OCI-LY1 (cell line): Measurements from ENCODE around the gene BPTF.
"Not testable (repeated sequence)": the region's sequence is repeated elsewhere in the genome, so short reads cannot be mapped to it uniquely, and the experiment has no call there.

ENCODE experiments used
- H2AFZ ChIP-seq: fragments of 200-600 bp; sonication (generic), shearing (Covaris generic); 2 replicates; pipeline ENCODE4 v1.6.0; 2014; ENCODE audit warnings: antibody characterized with exemption, mild to moderate bottlenecking, low read length
- H3F3A ChIP-seq: fragments of 200-600 bp; sonication (generic), shearing (Covaris generic); 2 replicates; pipeline ENCODE4 v1.6.0; 2014; ENCODE audit warnings: mild to moderate bottlenecking, antibody characterized with exemption, low read length, moderate library complexity; ENCODE audit not compliant: insufficient read depth
- H3K27ac ChIP-seq: fragments of 200-600 bp; sonication (generic); 2 replicates; pipeline ENCODE4 v1.5.1; 2014; ENCODE audit warnings: low read length, mixed run types, mild to moderate bottlenecking, low read depth; ENCODE audit not compliant: poor library complexity, severe bottlenecking
- H3K27me3 ChIP-seq: fragments of 200-600 bp; sonication (generic); 2 replicates; pipeline ENCODE4 v1.6.0; 2014; ENCODE audit warnings: antibody characterized with exemption, mild to moderate bottlenecking, low read length, moderate library complexity; ENCODE audit not compliant: insufficient read depth
- H3K36me3 ChIP-seq: fragments of 200-600 bp; sonication (generic); 2 replicates; pipeline ENCODE4 v1.6.1; 2014; ENCODE audit warnings: mild to moderate bottlenecking, antibody characterized with exemption, low read length, moderate library complexity, mixed read lengths; ENCODE audit not compliant: insufficient read depth
- H3K4me1 ChIP-seq: fragments of 200-600 bp; sonication (generic); 2 replicates; pipeline ENCODE4 v1.5.1; 2014; ENCODE audit warnings: mild to moderate bottlenecking, low read length, moderate library complexity; ENCODE audit not compliant: insufficient read depth, severe bottlenecking
- H3K4me2 ChIP-seq: fragments of 200-600 bp; sonication (generic), shearing (Covaris generic); 2 replicates; pipeline ENCODE4 v1.6.1; 2014; ENCODE audit warnings: low read length
- H3K4me3 ChIP-seq: fragments of 200-600 bp; sonication (generic); 2 replicates; pipeline ENCODE4 v1.5.1; 2014; ENCODE audit warnings: low read length, low read depth, mild to moderate bottlenecking, mixed read lengths; ENCODE audit not compliant: poor library complexity, severe bottlenecking
- H3K79me2 ChIP-seq: fragments of 200-600 bp; shearing (Covaris generic); 2 replicates; pipeline ENCODE4 v1.6.1; 2016; ENCODE audit warnings: mixed run types, low read length, mixed read lengths; ENCODE audit not compliant: insufficient read depth
- H3K9ac ChIP-seq: fragments of 200-600 bp; sonication (generic), shearing (Covaris generic); 2 replicates; pipeline ENCODE4 v1.6.1; 2014; ENCODE audit warnings: mild to moderate bottlenecking, low read length, mixed read lengths
- H3K9me2 ChIP-seq: fragments of 200-600 bp; sonication (generic), shearing (Covaris generic); 2 replicates; pipeline ENCODE4 v1.6.1; 2014; ENCODE audit warnings: low read depth, mild to moderate bottlenecking, low read length, mixed read lengths
- H3K9me3 ChIP-seq: fragments of 200-600 bp; shearing (Covaris generic); 2 replicates; pipeline ENCODE4 v1.6.1; 2014; ENCODE audit warnings: low read length, mixed read lengths
- H4K20me1 ChIP-seq: fragments of 200-600 bp; sonication (generic), shearing (Covaris generic); 2 replicates; pipeline ENCODE4 v1.6.0; 2016; ENCODE audit warnings: mild to moderate bottlenecking, low read length; ENCODE audit not compliant: insufficient read depth
- CTCF ChIP-seq: fragments of 200-600 bp; sonication (generic), shearing (Covaris generic); IDR thresholded peaks from 2 replicates; pipeline ENCODE4 v1.5.1; 2017; ENCODE audit warnings: mild to moderate bottlenecking, antibody characterized with exemption, low read length, moderate library complexity, mixed read lengths
- EZH2 ChIP-seq: fragments of 200-600 bp; sonication (generic), shearing (Covaris generic); IDR thresholded peaks from 2 replicates; pipeline ENCODE4 v1.8.0; 2017; ENCODE audit warnings: borderline replicate concordance, mixed run types, mild to moderate bottlenecking, antibody characterized with exemption, low read length, moderate library complexity, mixed read lengths

The BPTF gene

GRCh38 chr17:67974598-67975066 lies 149.3 kb downstream of the BPTF start:
- no peak overlapping the region for H3K27ac ChIP-seq
- no peaks in the 10 kb centered on the region for H3K27me3 ChIP-seq
- H3K4me1 ChIP-seq: no peaks in the 10 kb centered on the region
- H3K36me3 ChIP-seq: peaks cover 48% of the 10 kb centered on the region
- no peak overlapping the region for H3K4me3 ChIP-seq
- no peaks in the 10 kb centered on the region for H3K79me2 ChIP-seq
- H3K9me3 ChIP-seq: no peaks in the 10 kb centered on the region
- no peak overlapping the region for H3K9ac ChIP-seq
- H4K20me1 ChIP-seq: no peaks in the 10 kb centered on the region
- TF ChIP-seq EZH2 (no peak), CTCF (no peak)
- no peaks in the 10 kb centered on the region for H3F3A ChIP-seq
- no peak overlapping the region for H2AFZ ChIP-seq
- H3K4me2 ChIP-seq: no peak overlapping the region
- no peaks in the 10 kb centered on the region for H3K9me2 ChIP-seq

- H3K4me3 ChIP-seq, H3K9me2 ChIP-seq, H3F3A ChIP-seq, H3K79me2 ChIP-seq, H3K27me3 ChIP-seq, H2AFZ ChIP-seq, H3K9me3 ChIP-seq, H4K20me1 ChIP-seq, H3K27ac ChIP-seq, H3K9ac ChIP-seq, H3K4me2 ChIP-seq, H3K4me1 ChIP-seq: not testable (repeated sequence)
- H3K36me3 ChIP-seq: peaks cover 57% of the 10 kb centered on the region
Measured at GRCh38 chr17:67976306-67976705, 151.0 kb downstream of the BPTF start.

- Histone ChIP-seq H3K4me1 (no peaks in the 10 kb centered on the region), H3K9ac (no peak overlapping the region), H2AFZ (no peak overlapping the region), H3F3A (no peaks in the 10 kb centered on the region), H3K4me2 (no peak overlapping the region), H4K20me1 (no peaks in the 10 kb centered on the region), H3K36me3 (peaks cover 41% of the 10 kb centered on the region), H3K9me2 (no peaks in the 10 kb centered on the region), H3K9me3 (no peaks in the 10 kb centered on the region), H3K27me3 (no peaks in the 10 kb centered on the region), H3K4me3 (no peak overlapping the region), H3K79me2 (no peaks in the 10 kb centered on the region), H3K27ac (no peak overlapping the region)
- TF ChIP-seq EZH2 (no peak), CTCF (no peak)
Measured at GRCh38 chr17:67980456-67980855, 155.2 kb downstream of the BPTF start.

DNA sequence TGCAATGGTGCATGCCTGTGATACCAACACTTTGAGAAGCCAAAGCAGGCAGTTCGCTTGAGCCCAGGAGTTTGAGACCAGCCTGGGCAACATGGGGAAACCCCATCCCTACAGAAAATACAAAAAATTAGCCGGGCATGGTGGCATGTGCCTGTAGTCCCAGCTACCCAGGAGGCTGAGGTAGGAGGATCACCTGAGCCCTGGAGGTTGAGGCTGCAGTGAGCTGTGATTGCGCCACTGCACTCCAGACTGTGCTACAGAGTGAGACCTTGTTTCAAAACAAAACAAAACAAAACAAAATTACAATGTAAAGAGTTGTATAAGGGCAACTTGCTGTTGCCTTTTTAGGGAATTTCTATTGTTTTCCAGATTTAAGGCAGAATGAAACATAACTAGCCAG lies 155.6 kb downstream of the BPTF start:
- H3K27ac ChIP-seq: not testable (repeated sequence)

More for the DNA sequence above, 155.6 kb downstream of the BPTF start:
- not testable (repeated sequence) for H3K79me2 ChIP-seq, H3K27me3 ChIP-seq, H3F3A ChIP-seq, H4K20me1 ChIP-seq, H2AFZ ChIP-seq, H3K4me1 ChIP-seq, H3K9me3 ChIP-seq, H3K4me3 ChIP-seq, H3K4me2 ChIP-seq, H3K9me2 ChIP-seq, H3K9ac ChIP-seq
- peaks cover 37% of the 10 kb centered on the region for H3K36me3 ChIP-seq
